ENCODE measurements around the gene KANSL3.

Gene KANSL3

DNA sequence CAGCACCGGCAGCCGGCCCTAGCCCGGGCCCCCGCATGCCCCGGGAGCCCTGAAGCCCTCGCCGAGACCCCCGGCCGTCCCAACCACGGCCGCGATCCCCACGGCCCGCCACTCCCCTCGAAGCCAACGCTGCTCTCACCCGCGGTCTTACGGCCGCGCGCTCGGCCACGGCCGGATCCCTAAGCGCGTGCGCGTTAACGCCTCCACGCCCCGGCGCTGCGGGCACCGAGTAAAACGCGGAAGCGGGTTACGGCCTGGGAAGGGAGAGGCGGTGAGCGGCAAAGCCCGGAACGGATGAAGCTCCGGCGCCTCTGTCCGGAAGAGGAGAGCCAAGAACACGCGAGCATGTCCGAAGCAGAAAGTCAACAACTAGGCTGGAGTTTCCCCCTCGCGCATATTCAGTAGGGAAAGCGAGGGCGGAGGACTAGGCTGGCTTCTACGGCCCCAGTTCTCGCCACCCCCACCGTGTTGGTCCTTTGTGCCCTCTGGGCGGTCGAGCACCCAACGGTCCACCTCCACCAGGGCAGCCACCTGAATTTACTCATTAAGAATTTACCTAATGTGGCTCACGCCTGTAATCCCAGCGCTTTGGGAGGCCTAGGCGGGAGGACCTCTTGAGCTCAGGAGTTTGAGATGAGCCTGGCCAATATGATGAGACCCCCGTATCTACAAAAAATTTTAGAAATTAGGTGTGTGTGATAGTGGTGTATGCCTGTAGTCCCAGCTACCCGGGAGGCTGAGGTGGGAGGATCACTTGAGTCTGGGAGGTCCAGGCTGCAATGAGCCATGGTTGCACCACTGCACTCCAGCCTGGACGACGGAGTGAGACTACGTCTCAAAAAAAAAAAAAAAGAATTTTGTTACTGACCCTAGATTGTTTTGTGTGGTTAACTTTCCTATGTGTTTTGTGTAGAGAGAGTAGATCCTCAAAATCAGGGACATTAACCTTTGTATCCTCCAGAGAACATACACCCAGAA lies at the start of gene KANSL3:
Gene KANSL3, minus strand, starts transcription at position 169 of the 978 bp plus-strand sequence. CDS start 1,177 bp downstream, outside the sequence.
- TF ChIP-seq, protein P1, sequence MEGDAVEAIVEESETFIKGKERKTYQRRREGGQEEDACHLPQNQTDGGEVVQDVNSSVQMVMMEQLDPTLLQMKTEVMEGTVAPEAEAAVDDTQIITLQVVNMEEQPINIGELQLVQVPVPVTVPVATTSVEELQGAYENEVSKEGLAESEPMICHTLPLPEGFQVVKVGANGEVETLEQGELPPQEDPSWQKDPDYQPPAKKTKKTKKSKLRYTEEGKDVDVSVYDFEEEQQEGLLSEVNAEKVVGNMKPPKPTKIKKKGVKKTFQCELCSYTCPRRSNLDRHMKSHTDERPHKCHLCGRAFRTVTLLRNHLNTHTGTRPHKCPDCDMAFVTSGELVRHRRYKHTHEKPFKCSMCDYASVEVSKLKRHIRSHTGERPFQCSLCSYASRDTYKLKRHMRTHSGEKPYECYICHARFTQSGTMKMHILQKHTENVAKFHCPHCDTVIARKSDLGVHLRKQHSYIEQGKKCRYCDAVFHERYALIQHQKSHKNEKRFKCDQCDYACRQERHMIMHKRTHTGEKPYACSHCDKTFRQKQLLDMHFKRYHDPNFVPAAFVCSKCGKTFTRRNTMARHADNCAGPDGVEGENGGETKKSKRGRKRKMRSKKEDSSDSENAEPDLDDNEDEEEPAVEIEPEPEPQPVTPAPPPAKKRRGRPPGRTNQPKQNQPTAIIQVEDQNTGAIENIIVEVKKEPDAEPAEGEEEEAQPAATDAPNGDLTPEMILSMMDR (conservative IDR thresholded peaks at IDR 0.05): no peak
- H3K27ac ChIP-seq: peak within 1 kb of the TSS; percentile 86

- H3K27ac ChIP-seq: no peak overlapping the region
- TF ChIP-seq, protein P1 (conservative IDR thresholded peaks at IDR 0.05): no peak
Measured at GRCh38 chr2:96687266-96687665, 49.2 kb upstream of the KANSL3 start.

GRCh38 chr2:96685577-96686459 lies 47.7 kb upstream of the KANSL3 start:
- TF ChIP-seq, protein P1 (conservative IDR thresholded peaks at IDR 0.05): no peak
- no peak overlapping the region for H3K27ac ChIP-seq

DNA sequence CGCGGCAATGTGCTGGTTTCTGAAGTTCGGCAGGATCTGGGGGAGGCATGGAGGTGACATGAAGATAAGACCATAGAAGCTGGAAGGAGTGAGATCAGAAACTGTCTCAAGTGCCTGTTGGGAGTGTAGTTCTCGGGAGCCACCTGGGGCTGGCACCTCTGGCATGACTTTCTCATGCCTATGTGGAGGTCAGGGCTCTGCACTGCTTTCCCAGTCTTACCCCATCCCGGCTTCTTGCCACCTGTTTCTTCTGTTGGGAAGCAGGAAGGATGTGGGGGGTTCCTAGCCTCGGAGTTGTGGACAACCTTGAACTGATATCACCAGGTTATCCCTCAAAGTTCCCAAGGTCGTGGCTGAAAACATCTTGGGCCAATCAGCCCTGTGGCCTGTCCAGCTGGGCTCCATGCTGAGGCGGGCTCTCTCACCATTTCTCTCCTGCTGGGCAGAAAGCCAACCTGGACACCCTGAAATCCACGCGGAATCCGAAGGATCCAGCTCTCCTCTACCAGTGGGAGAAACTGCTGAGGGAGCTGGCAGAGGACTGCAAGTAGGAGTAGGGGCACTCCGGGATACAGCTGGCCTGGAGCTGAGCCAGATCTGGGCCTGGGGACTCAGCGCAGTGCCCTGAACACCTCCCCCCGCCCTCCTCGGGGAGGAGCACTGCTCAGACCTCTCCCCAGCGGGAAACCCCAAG lies 46.9 kb upstream of the KANSL3 start:
- no peak overlapping the region for H3K27ac ChIP-seq
- TF ChIP-seq, protein P1 (conservative IDR thresholded peaks at IDR 0.05): no peak

- TF ChIP-seq, protein P1 (conservative IDR thresholded peaks at IDR 0.05): no peak
- no peak overlapping the region for H3K27ac ChIP-seq
Measured at GRCh38 chr2:96683972-96684820, 46.1 kb upstream of the KANSL3 start.

GRCh38 chr2:96683307-96683706 lies 45.2 kb upstream of the KANSL3 start:
- TF ChIP-seq, protein P1 (conservative IDR thresholded peaks at IDR 0.05): no peak

More at GRCh38 chr2:96683307-96683706, 45.2 kb upstream of the KANSL3 start:
- H3K27ac ChIP-seq: no peak overlapping the region
